GM03348 (cell line): ENCODE data around the gene ANAPC13.

Experiments used
- DNase-seq: peaks from one replicate; pipeline ENCODE4 v3.0.0; 2012; ENCODE audit warnings: low spot score

Gene ANAPC13, protein sequence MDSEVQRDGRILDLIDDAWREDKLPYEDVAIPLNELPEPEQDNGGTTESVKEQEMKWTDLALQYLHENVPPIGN

DNA sequence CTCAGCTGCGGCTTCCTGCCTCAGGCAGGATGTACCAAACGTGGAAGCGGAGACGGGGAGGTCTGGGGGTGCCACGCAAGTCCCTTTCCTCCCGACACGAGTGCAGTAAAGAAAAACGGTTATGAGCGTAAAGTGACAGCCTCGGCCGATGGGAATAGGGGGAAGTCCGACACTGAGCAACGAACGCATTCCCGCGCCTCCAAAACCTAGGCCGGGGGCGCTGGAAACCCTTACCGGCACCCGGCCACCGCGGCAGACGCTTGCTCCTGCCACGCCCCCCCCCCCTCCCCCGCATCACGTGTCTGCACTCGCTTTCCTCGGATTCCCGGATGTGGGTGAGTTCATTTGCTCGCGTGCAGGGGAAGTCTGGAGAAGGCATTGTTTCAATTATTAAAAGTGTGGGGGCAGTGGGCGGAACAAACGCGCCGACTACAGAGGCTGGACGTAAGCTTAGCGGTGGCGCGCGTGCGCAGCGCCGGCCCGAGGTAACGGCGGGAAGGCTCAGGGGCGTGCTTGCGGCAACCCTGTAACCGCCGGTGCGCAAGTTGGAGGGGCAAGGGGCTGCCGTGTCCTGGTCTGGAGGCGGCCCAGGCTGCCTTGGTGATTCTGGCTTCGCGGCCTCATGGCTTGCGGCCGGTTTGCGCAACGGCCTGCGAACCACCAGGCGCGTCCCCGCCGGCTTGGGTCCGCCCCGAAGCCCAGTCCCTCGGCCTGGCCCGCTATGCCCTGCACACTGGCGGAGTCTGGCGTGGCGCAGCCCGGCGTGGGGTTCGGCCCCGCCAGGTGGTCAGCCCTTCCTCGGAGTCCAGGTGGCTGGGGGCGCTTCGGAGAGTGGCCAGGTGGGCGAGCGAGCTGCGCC, at the start of gene ANAPC13, which contains the start of gene CEP63:
TSS of gene ANAPC13 (minus strand) at position 268 of the 859 bp plus-strand sequence. CDS start 3,081 bp downstream, outside the sequence.
TSS of gene CEP63 (plus strand) at position 340 of the 859 bp plus-strand sequence. CDS start 9,264 bp downstream, outside the sequence.
- DNase-seq = peak; percentile 92

DNA sequence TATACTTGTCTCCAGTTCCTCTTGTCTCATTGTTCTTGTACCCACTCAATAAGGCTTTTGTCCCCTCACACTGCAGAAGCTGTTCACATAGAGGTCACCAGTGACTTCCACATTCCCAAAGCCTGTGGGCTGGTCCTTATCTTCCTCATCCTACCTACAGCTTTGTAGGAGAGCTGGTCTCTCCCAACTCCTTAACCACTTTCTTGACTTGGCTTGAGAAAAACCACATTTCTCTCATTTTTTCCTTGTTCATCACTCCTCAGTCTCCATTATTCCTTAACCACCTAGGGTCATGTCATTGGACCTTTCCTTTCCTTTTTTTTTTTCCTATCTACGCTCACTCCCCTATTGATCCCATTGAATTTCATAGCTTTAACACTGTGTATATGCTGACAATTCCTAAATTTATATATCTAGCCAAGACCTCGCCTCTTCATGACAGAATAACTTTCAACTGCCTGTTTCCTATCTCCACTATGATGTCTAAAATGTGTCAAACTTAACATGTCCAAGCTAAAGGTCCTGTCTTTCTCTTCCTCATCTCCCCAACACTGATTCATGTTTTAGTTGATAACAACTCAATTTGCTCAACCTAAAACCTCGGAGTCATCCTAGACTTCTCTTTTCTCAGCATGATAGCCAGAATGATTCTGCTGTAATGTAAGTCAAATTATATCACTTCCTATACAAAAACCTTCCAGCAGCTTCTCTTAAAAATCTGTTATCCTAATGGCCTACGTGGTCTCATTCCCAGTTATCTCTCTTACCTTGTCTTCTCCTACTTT, 49.6 kb upstream of the ANAPC13 start:
- no peak for DNase-seq

DNA sequence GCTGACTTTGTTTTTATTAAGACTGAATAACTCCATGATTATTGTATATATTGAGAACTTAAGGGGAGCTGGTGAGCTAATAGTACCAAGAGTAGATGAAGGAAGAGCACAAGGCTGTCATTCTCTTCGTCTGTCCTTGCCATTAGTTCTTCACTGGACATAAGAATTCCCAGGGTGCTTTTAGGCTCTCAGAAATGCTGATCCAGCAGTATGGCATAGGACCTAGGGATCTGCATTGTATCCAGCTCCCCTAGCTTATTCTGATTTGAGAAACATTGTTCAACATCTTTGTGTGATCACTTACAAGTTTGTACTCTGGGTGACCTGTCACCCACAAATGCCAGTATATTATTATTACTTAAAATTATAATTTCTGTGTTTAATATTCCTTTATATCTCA, 47.7 kb upstream of the ANAPC13 start:
- DNase-seq = no peak

DNA sequence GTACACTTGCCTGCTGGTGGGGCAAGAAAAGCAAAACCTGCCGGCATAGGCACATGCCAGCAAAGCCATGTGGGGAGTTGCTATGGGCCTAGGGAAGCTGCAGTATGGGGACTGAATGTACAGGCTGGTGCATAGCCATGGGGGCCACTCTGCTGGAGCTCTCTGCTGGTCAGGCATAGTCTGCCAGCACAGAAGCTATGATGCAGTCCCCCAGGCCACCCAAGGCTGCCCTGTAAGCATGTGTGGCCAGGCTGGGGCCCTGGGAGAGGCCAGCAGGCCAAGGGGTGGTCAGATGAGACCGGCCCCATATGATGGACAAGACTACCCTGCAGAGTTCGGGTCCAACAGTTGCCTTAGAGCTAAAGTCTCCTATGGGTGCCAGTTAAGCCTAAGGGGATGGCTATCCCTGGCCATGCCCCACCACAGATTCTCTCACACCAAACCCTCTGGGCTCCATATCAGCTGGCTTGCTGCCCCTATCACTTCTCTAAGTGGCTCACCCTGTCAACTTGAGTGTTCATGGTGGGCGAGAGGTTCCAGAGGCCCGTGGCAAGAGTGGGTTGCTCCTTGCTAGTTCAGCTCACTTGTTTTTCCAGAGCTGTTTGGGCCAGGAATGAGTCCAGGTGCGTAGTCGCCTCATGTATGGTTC, 41.9 kb upstream of the ANAPC13 start:
- no peak for DNase-seq

DNA sequence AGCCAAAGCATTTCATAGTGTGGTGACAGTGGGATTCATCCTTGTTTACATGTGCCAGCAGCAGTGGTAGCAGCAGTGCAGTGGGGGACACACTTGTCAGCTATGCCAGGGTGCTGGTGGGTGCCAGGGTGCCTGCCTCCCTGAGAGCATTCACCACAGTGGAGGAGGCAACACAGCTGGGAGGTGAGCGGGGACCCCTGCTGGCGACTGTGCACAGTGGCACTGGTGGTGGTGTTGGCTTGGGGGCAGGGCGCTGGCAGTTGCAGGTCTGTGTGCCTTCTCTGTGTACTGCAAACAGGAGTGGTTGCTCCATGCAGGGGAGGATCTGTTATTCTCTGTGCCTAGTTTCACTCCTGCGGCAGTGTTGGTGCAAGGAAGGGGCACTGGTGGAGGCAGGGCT, 41.3 kb upstream of the ANAPC13 start:
- no peak for DNase-seq

DNA sequence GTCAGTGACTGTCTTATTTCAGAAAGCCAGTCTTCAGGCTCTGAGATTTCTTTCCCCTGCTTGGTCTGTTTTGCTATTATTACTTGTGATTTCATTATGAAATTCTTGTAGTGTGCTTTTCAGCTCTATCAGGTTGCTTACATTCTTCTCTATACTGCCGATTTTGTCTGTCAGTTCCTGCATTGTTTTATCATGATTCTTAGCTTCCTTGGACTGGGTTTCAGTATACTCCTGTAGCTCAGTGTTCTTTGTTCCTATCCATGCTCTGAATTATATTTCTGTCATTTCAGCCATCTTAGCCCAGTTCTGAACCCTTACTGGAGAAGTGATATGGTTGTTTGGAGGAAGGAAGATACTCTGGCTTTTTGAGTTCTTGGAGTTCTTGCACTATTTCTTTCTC, 40.5 kb upstream of the ANAPC13 start:
- DNase-seq = no peak

DNA sequence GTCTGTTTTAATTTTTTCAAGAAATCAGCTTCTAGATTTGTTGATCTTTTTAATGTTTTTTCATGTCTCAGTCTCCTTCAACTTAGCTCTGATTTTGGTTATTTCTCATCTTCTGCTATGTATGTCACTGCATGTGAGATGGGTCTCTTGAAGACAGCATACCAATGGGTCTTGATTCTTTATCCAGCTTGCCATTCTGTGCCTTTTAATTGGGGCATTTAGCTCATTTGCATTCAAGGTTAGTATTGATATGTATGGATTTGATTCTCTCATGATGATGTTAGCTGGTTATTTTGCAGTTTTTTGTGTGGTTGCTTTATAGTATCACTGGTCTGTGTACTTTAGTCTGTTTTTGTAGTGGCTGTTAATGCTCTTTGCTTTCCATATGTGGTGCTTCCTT, 39.5 kb upstream of the ANAPC13 start:
- DNase-seq = no peak

DNA sequence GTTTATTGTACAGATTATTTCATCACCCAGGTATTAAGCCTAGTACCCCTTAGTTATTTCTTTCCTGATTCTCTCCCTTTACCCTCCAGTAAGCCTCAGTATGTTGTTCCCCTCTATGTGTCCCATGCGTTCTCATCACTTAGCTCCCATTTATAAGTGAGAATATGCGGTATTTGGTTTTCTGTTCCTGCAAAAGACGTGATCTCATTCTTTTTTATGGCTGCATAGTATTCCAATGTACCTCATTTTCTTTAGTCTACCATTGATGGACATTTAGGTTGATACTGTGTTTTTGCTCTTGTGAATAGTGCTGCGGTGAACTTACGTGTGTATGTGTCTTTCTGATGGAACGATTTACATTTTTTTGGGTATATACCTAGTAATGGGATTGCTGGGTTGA, 36.8 kb upstream of the ANAPC13 start:
- DNase-seq = no peak

DNA sequence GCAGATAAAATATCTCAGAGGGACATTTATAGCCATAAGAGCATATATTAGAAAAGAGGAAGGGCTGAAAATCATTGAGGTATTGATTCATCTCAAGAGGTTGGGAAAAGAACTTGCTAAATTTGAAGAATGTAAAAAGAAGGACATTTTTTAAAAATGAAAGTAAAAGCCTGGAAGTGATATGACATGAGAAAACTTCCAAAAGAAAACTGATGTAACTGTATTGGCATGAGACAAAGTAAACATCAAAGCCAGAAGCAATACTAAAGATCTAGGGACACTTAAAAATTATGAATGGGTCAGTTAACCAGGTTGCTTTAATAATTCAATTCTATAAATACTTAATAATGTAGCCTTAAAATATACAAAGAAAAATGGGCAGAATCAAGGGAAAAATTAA, 32.0 kb upstream of the ANAPC13 start:
- DNase-seq = peak; percentile 19

DNA sequence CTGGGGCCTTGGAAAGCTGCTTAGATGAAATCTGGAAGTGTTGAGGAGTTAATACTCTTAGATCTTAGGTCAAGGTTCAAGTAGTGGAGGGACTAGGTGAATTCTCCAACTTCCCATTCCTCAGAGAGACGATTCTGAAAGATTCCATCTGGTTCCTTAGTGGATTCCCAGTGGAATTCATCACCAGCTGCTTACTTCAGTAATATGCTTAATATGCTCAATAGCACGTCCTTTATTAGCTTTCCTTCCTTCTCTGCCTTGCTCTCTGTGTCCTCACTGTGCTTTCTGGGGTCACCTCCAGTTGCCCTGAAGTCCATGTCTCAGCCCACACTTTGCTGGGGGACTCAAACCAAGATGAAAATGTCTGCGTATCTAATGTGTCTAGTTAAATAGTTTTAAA, 31.1 kb upstream of the ANAPC13 start:
- peak; percentile 18 for DNase-seq

DNA sequence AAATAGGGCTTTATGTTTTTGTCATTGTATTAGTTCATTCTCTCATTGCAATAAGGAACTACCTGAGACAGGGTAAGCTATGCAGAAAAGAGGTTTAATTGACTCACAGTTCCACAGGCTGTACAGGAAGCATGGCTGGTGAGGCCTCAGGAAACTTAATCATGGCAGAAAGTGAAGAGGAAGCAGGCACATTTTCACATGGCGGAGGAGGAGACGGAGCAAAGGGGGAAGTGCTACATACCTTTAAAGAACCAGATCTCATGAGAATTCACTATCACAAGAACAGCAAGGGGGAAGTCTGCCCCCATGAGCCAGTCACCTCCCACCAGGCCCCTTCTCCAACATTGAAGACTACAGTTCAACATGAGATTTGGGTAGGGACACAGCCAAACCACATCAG, 25.7 kb upstream of the ANAPC13 start:
- DNase-seq = no peak

DNA sequence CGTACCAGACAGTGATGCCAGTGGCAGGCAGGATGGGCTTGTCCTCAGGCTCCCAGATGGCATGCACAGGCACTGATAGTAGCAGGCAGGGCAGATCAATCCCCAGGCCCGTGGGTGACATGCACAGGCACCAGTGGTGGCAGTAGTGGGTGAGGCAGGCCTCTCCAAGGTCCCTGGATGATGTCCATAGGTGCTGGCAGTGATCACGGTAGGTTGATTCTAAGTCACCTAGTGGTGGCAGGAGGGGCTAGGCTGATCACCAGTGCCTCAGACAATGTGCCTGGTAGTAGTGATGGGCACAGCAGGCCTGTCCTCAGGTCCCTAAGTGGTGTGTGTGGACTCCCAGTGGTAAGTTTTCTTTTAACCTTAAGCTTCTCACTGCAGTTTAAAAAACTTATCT, 19.7 kb upstream of the ANAPC13 start:
- DNase-seq = no peak

DNA sequence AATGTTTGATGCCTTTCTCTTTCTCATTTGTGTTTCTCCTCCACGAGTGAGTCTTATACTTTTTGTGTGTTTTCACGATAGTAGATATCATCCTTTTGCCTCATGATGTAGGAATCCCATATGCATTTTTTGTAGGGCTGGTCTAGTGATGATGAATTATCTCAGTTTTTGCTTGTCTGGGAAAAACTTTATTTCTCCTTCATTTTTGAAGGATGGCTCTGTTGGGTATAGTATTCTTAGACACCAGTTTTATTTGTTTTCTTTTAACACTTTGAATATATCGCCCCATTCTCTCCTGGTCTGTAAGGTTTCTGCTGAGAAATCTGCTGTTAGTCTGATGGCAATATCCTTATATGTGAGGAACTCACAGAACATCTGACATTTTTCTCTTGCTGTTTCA, 18.3 kb upstream of the ANAPC13 start:
- no peak for DNase-seq

DNA sequence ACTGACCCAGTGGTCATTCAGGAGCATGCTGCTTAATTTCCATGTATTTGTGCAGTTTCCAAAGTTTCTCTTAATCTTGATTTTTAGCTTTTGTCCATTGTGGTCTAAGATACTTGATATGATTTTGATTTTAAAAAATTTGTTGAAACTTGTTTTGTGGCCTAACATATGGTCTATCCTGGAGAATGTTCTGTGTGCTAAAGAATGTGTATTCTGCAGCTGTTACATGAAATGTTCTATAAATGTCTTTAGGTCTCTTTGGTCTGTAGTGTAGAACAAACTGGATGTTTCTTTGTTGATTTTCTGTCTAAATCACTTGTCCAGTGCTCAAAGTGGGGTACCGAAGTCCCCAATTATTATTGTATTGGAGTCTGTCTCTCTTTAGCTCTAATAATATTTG, 17.5 kb upstream of the ANAPC13 start:
- no peak for DNase-seq

DNA sequence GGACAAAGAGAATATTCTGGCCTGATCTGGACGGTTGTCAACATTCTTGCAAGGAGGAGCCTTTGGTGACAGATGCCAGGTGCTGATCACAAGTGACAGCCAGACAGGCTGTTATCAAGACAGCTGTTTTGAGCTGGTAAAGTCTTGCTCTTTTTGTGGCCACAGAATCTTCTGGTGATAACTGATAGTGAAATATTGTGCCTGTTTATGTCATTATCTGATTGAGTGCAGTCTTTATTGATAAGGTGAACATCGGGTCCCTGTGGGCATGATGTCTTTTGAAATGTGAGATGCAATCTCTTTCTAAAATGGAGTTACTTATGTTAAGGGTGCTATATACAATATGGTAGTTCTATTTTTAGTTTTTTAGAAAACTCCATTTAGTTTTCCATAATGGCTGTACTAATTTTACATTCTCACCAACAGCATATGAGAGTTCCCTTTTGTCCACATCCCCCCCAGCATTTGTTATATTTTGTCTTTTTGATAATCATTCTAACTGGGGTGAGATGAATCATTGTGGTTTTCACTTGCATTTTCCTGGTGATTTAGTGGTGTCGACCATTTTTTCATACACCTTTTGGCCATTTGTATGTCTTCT, 10.8 kb upstream of the ANAPC13 start:
- DNase-seq = no peak

DNA sequence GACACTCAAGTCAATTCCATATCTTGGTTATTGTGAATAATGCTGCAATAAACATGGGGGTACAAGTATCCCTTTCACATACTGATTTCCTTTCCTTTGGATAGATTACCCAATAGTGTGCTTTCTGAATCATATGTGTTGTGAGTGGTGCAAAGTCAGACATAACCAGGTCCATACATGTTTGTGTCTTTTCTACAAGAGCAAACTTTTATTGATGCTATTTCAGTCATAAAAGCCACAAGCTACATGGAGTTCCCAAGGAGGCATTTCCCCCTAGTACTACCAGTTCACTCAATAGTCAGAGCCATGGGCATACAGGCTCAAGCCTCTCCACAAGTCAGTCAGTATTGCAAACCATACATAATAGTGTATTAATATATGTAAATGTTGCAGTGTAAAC, 10.2 kb upstream of the ANAPC13 start:
- no peak for DNase-seq

DNA sequence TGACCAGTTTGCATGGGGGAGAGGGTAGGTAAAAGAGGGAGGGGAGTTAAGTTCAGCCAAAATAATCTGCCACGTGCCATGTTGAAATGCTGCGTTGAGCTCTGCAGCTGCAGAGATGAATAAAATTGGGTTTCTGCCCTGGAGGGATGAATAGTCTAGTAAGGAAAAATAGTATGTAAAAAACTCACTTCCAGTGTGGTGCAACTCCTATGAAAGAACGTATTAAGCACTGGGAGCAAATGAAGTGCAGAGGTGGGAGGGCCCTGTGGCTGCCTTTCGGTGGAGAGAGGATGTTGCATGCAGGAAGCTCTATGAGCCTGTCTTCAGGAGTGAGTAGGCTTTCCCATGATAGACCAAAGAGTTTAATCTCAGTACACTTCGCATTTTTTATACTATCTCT, 8.7 kb upstream of the ANAPC13 start:
- DNase-seq = no peak

DNA sequence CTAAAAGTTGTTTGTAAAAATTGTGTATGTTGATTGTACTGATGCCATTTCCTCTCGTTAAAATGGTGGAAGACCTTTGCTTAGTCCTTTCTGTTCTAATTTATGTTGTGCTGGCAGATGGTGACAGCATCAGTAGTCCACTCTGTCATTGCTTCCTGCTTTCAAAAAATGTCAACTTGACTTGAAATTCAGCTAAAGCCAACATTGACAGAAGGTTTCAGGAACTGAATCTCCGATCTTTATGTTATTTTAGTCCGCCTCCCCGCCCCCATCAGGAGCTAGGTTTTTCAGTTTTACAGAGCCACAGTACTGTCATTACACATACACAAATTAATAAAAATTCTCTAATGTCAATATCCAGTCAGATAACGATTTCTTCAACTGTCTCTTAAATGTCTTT, 1.6 kb upstream of the ANAPC13 start:
- no peak for DNase-seq

DNA sequence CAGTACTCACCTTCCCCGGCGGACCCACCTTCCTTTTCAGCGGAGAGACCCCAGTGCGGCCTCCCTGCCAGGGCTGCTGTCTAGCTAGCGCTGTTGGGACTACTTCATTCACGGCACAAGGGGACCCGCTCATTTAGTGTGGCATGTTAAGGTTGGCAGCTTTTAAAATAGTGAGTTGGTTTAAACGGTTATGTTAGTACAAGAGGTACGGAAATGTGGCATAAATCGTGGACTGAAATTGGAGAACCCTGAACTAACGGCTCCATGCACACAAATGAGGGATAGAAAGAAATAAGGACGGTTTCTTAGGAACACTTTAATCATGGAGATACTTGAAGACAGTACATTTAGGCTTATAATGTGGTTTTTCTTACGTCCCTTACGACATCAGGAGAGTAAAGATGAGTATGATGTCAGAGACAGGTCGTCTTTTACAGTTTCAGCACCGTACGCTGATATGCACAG, 824 bp upstream of the ANAPC13 start:
- DNase-seq = peak; percentile 15

DNA sequence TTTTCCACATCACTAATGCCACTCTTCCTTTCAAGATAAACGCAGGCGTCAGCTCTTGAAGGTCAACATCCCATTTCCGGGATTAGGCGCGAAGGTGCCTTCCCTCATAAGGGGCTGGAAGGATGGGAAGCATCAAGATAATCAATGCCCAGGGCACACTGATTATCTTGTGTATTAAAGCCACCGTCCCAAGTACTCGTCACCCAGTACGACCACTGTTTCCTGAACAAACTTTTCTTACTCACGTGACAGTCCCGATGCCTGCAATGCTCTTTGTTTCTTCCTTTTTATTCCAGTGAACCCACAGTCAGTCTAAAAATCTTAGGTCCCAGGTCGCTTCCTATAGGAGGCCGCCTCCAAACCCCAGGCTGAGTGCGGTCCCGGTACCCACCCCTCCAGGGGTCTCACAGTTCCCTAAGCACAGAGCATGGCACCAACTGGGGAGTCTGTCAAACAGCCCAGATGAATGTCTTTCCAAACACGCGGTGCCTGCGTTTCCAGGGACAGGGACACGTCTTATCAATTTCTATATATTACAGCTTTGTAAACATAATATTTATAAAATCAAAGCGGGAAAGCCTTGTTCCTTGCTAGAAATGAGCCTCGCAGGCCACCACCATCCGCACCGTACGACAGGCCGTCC, 589 bp downstream of the ANAPC13 start:
- peak; percentile 19 for DNase-seq

DNA sequence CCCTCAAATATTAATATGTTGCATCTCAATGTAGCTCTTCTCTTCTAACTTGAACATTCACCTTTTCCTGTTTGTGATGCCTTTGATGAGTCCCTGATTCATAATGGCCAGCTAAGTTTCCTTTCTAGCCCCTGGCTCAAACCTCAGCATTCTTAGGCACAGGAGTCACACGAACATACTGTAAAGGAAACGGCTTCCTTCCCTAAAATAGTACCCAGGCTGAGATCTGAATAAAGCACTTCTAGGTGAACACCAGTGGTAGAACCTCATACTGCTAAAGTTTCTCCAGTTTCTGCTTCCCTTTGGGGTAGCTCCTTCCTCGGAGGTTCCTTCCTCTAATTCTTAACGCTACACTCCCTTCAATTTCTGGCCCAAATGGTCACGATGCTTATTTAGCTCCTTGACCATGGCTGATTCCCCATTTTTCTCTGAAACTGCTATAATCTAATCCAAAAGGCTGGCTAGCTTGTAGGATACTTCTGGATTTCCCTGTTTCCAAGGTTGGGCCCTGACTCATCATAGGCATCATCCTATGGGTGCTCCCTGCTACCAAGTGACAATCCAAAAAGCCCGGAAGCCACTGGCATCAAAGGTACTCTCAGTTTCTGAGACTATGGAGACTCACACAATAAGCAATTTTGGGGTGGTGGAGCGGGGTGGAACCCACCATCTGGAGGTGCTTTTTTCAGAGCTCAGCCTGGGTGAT, 2.4 kb downstream of the ANAPC13 start:
- DNase-seq = peak; percentile 68
